ENCODE results near the gene PVALEF.

Gene PVALEF

DNA sequence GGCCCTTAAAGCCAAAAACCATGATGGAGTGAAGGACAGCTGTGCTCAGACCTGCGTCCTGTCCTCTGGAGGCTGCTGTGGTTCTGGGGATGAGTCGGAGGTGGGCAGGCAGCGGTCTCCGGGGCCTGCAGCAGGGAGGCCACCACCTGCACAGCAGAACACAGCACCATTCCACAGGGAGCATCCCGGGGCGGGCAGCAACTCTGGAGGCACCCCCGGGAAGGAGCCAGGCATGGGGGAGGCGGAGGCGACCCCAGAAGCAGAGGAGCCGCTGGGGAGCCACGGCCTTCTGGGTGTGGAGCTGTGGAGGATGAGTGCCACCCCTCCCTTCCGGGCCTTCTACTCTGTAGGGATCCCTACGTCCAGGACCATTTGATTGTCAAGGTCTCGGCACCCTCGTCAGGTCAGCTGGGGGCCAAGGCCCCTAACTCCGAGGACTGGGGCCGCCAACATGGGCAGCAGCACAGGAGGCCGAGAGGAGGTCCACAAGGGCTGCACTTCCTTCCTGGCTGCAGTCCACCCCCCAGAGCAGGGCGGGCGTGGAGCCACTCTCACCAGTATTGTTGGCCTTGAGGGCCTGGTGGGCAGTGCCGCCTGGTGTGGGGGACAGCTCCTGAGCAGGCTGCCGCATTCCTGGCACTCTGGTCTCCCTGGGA, 33.6 kb downstream of the PVALEF start:
- DNase-seq: no peak

DNA sequence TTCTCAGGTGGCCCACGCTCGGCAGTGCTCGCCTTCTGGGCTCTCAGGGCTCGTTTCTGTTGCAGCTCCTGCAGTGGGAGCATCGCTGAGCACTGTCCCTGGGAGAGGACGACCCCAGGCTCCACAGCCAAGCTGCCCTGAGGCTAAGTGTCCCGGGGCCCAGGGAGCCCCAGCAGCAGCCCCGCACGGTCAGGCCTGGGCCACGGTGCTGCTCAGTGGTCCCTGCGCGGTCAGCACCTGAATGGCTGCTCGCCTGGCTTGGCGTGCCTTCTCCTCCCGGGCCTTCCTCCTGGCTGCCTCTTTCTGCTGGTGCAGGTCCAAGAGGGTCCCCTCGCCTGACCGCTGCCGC, 34.1 kb downstream of the PVALEF start:
- DNase-seq: no peak

- no peak for DNase-seq
These were observed 34.9 kb downstream of the PVALEF start for GRCh38 chr17:81200201-81200600.

DNA sequence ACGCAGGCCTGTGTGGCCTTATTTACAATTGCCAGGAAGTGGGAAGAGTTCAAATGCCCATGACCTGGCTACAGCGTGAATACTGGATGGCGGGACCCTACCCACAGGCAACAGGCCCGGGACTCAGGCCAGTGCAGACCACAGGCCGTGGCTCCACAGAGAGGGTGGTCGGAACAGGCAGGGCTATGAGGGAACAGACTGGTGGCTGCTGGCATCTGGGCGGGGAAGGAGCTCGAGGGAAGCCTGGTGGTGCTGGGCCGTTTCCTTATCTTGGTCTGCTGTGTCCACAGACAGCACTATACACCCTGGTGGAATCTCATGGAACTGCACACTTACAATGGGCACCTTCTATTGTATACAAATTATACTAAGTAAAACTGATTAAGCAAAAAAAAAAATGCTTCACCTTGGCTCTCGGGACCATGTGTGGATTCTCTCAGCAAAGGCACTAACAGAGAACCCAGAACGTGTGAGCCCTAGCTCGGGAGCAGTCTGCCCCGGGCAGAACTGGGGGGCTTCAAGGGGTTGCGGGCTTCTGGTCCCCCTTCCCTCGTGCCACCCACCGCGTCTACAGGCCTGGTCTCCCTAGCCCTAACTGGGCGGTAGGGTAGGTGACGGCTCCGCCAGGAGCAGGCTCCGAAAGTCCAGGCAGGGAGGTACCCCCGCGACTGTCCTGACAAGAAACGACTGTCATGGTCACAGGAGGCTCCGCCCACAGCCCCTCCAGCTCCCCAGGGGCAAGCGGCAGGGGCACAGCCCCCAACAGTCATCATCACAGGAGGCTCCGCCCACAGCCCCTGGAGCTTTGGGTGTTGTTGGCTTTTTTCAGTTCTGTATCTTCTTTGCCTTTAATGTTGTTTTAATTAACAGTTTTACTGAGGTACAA, 35.6 kb downstream of the PVALEF start:
- no peak for DNase-seq

GRCh38 chr17:81202318-81202717, 37.0 kb downstream of the PVALEF start:
- DNase-seq: no peak

GRCh38 chr17:81203136-81203535, 37.8 kb downstream of the PVALEF start:
- no peak for DNase-seq

GRCh38 chr17:81204578-81204977, 39.3 kb downstream of the PVALEF start:
- no peak for DNase-seq

GRCh38 chr17:81206166-81206565, 40.9 kb downstream of the PVALEF start:
- no peak for DNase-seq

- no peak for DNase-seq
These were observed 41.4 kb downstream of the PVALEF start for GRCh38 chr17:81206657-81207056.

DNA sequence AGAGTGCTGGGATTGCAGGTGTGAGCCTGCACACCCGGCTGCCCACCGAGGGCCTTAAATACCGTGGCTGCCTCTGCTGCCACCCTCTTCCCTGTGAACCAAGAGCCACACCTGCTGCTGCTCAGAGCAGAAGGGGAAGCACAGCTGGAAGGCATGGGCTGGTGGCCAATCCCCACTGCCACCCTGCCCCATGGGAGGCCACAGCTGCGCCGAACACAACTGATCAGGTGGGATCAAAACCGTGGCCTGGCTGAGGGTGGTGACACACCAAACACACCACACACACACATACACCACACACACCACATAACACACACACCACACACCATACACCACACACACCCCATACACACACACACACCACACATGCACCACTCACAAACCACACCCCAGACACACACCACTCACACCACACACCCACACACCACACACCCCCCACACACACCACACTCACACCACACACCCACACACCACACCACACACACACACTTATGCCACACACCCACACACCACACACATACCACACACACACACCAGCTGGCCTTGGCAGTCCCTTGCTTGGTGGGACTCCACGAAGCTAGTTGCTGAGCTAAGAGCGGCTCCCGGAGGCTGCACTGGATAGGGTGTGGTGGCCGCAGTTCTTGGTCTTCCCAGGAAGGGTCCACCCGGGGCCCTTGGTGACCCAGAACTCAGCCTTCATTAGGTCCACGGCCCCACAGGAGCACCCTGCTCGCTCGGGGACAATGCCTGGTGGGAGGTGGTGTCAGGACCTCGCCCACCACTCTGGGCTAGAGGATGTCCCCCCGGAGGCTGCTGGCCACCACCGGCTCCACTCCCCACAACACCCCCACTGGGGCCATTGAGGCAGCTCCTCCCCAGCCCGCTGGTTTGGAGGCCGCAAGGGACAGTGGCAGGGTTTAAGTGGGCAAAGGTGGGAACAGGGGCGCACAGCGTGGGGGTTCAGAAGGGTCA, 42.6 kb downstream of the PVALEF start:
- DNase-seq: no peak

DNA sequence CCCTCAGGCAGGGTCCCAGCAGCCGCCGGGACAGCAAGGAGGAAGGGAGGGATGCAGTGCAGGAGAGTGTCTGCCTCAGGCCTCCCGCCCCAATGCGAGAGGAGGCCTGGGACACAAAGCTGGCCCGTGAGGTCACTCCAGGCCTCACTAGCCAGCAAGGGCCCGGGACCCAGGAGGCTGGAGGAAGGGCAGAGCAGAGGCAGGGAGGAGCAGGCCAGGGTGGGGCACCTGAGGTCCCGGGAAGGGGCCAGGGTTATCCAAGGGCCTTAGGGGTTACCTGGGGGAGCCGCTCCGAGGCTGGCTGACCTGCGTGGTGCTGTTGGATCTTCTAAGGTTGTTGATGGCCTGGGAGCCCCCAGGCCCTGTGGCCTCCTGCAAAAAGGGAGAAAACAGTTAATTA, 43.3 kb downstream of the PVALEF start:
- DNase-seq: no peak

GRCh38 chr17:81209141-81209540, 43.8 kb downstream of the PVALEF start:
- DNase-seq: no peak

DNA sequence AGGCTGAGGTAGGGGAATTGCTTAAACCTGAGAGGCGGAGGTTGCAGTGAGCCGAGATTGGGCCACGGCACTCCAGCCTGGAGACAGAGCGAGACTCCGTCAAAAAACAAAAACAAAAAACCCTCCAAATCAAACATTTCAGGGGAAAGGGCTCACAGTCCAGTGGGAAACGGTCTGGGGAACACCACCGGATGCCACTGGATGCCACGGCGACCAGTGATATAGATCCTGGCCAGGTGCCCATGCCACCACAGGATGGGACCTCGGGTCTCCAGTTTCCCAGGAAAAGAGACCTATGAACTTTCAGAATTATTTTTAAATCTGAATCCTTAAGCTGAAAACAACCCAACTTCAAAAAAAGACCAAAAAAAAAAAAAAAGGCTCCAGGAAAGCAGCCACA, 45.2 kb downstream of the PVALEF start:
- no peak for DNase-seq

DNA sequence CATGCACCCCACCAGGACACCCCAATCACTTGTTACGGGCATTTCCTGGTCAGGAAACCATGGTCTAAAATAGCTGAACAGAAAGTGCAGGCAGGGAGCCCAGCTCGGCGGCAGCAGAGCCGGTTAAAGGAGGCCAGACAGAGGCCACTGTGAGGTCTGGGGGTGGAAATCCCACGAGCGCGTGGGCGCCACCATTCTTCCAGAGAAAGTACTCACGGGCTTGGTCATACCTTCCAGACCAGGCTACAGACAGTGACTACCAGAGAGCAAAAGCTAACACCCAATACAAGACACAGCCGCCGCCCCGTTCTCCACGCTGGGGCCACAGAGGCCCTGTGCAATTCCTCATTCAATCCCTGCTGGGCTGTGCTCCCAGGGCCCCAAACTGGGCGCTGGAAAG, 45.6 kb downstream of the PVALEF start:
- DNase-seq: no peak

- no peak for DNase-seq
These were observed 47.1 kb downstream of the PVALEF start for GRCh38 chr17:81212365-81212764.

- DNase-seq: no peak
These were observed 48.7 kb downstream of the PVALEF start for GRCh38 chr17:81213978-81214377.

GRCh38 chr17:81217491-81217890, 52.2 kb downstream of the PVALEF start:
- DNase-seq: no peak

GRCh38 chr17:81218459-81218858, 53.2 kb downstream of the PVALEF start:
- DNase-seq: no peak

GRCh38 chr17:81218991-81219390, 53.7 kb downstream of the PVALEF start:
- no peak for DNase-seq

- no peak for DNase-seq
These were observed 54.3 kb downstream of the PVALEF start for GRCh38 chr17:81219476-81220180.

DNA sequence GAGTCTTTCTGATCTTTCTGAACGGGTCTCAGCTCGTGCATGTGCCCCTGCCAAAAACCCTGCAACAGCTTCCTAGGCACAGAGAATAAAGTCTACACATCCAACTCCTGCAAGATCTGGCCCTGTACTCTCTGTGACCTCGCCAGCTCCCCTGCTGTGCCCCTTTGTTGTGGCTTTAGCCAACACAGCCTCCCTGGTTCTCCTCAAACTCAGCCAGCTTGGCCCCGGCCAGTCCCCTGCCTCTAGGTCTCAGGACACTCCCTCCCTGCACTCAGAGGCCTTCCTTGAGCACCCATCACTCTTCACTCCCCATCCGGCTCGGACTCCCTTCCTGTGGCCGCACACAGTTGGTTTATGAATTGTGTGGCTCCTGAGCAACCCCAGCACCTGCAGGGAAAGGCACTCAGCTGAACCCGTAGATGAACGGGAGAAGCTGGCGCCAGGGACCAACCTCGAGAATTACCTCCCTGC, 56.1 kb downstream of the PVALEF start:
- no peak for DNase-seq

DNA sequence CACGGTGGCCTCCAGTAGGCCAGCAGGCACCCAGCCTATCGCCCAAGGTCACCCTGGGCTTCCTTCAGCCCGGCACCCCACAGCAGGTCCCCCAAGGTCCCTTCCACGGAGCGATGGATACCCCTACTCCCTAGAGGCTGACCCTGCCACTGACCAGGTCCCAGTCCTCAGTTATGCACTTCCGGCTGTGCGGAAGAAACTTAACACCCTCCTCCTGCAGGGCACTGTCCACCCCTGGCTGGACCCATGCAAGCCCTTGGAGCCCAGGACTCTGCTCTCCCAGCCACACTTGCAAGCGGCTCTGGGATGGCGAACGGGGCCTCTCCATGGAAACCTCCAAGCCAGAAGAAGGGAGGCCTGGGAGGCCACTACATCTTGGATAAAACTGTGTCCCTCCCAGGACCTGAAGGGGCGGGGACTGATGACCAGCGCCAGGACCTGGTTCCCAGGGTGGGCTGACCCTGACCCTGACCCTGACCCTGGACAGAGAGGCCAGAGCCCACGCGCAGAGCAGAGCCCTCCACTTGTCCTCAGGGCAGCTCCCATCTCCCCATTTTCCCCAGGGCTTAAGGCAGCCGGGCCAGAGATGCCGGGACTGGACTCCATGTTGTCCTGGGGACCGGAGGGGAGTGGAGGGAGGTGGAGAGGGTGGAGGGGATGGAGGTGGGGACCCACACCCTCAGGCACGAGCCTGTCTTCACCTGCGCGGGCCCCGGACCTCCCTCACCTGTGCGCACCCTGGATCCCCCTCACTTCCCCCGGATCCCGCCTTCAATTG, 56.7 kb downstream of the PVALEF start:
- no peak for DNase-seq
